Ectodermal cell (in vitro differentiated cells): ENCODE results near the gene OR6Y1.

Experiments
- H3K27ac ChIP-seq: 2 replicates; pipeline ENCODE4 v1.7.0; 2013; ENCODE audit warnings: mild to moderate bottlenecking, low read depth, low read length; ENCODE audit not compliant: insufficient read depth, poor library complexity, severe bottlenecking
- H3K27me3 ChIP-seq: 2 replicates; pipeline ENCODE4 v1.7.0; 2013; ENCODE audit warnings: mild to moderate bottlenecking, low read length; ENCODE audit not compliant: insufficient read depth, control insufficient read depth, poor library complexity, severe bottlenecking
- H3K36me3 ChIP-seq: one replicate; pipeline ENCODE4 v1.7.0; 2013; ENCODE audit warnings: low read length; ENCODE audit not compliant: control insufficient read depth, insufficient read depth
- H3K4me1 ChIP-seq: one replicate; pipeline ENCODE4 v1.7.0; 2013; ENCODE audit warnings: low read length; ENCODE audit not compliant: control insufficient read depth, insufficient read depth
- H3K4me3 ChIP-seq: 2 replicates; pipeline ENCODE4 v1.7.0; 2013; ENCODE audit warnings: low read depth, low read length, control low read depth; ENCODE audit not compliant: insufficient read depth
- H3K9me3 ChIP-seq: 2 replicates; pipeline ENCODE4 v1.7.0; 2013; ENCODE audit warnings: mild to moderate bottlenecking, low read length, moderate library complexity; ENCODE audit not compliant: control insufficient read depth
- WGBS, 2 experiments: methylation state at CpG; one replicate each; pipeline ENCODE4 v1.1.7; 2013; ENCODE audit warnings: missing lambda C conversion rate in 2 of 2; 5-methylcytosine and 5-hydroxymethylcytosine counted together

The OR6Y1 gene

GRCh38 chr1:158509471-158510156, 44.6 kb downstream of the OR6Y1 start:
- H3K27me3 ChIP-seq = no peaks in the 10 kb centered on the region
- no peaks in the 10 kb centered on the region for H3K4me1 ChIP-seq
- no peak overlapping the region for H3K4me3 ChIP-seq
- H3K27ac ChIP-seq = no peak overlapping the region
- H3K9me3 ChIP-seq = no peaks in the 10 kb centered on the region
- 65 to 75% methylated on average over 4 of the region's 4 CpGs for WGBS, 2 experiments
- H3K36me3 ChIP-seq = no peaks in the 10 kb centered on the region

GRCh38 chr1:158507511-158507910, 46.7 kb downstream of the OR6Y1 start:
- H3K4me3 ChIP-seq = no peak overlapping the region
- H3K4me1 ChIP-seq = no peaks in the 10 kb centered on the region
- WGBS, 2 experiments = 100% methylated on average over 1 of the region's 2 CpGs
- no peak overlapping the region for H3K27ac ChIP-seq
- H3K27me3 ChIP-seq = no peaks in the 10 kb centered on the region
- no peaks in the 10 kb centered on the region for H3K36me3 ChIP-seq
- H3K9me3 ChIP-seq = no peaks in the 10 kb centered on the region

GRCh38 chr1:158506369-158506987, 47.7 kb downstream of the OR6Y1 start:
- Histone ChIP-seq H3K27me3 (no peaks in the 10 kb centered on the region), H3K4me1 (no peaks in the 10 kb centered on the region), H3K36me3 (no peaks in the 10 kb centered on the region), H3K27ac (no peak overlapping the region), H3K9me3 (no peaks in the 10 kb centered on the region), H3K4me3 (no peak overlapping the region)
- 63 to 80% methylated on average over 1 of the region's 1 CpG for WGBS, 2 experiments

- Histone ChIP-seq H3K4me3 (no peak overlapping the region), H3K9me3 (no peaks in the 10 kb centered on the region), H3K36me3 (no peaks in the 10 kb centered on the region), H3K27ac (no peak overlapping the region), H3K4me1 (no peaks in the 10 kb centered on the region), H3K27me3 (no peaks in the 10 kb centered on the region)
- WGBS, 2 experiments = 0% methylated on average over 1 of the region's 2 CpGs
Observed at GRCh38 chr1:158496374-158496773, 57.8 kb downstream of the OR6Y1 start.

GRCh38 chr1:158494796-158495195, 59.4 kb downstream of the OR6Y1 start:
- H3K27ac ChIP-seq = no peak overlapping the region
- H3K27me3 ChIP-seq = no peaks in the 10 kb centered on the region
- H3K36me3 ChIP-seq = no peaks in the 10 kb centered on the region
- H3K9me3 ChIP-seq = no peaks in the 10 kb centered on the region
- no peaks in the 10 kb centered on the region for H3K4me1 ChIP-seq
- 0 to 8% methylated on average over 2 of the region's 2 CpGs for WGBS, 2 experiments
- no peak overlapping the region for H3K4me3 ChIP-seq
